ENCODE results near the gene PPP1R1A. TPM values are rescaled to one million over a fixed set of nuclear protein-coding genes. Genes with fewer than 3 reads are reported as not detected.
A peak's percentile ranks its signal among the peaks of the same experiment; 100 is the strongest.

PPP1R1A gene
- total RNA-seq, 2 donors from 2014 or later, result 0.87 to 12.0 TPM

DNA sequence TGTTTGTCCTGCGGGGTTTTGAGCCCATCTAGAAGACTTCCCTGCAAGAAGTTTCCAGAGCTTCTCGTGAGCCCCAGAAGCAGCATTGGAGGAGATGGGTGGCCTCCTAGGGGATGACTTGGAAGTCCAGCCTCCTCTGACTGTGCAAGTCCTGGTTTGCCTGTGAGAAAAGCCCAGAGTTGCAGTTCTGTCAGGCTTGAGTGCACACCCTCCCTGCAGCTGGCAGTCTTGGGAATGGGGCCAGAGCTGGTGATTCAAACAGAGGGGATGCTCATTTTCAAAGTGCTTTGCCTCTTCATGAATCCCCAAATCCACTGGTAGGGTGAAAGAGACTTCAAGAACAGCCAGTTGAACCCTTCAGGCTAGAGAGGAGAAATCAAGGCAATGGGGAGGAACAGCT lies 3.9 kb upstream of the PPP1R1A start:
- intact Hi-C loops (cut with DNase I), result no loop called here
- H3K27ac ChIP-seq, result no peak overlapping the region
- no peaks in the 10 kb centered on the region for H3K4me1 ChIP-seq (replicated peaks)
- no peak overlapping the region for H3K4me3 ChIP-seq
- TF ChIP-seq, protein P1, sequence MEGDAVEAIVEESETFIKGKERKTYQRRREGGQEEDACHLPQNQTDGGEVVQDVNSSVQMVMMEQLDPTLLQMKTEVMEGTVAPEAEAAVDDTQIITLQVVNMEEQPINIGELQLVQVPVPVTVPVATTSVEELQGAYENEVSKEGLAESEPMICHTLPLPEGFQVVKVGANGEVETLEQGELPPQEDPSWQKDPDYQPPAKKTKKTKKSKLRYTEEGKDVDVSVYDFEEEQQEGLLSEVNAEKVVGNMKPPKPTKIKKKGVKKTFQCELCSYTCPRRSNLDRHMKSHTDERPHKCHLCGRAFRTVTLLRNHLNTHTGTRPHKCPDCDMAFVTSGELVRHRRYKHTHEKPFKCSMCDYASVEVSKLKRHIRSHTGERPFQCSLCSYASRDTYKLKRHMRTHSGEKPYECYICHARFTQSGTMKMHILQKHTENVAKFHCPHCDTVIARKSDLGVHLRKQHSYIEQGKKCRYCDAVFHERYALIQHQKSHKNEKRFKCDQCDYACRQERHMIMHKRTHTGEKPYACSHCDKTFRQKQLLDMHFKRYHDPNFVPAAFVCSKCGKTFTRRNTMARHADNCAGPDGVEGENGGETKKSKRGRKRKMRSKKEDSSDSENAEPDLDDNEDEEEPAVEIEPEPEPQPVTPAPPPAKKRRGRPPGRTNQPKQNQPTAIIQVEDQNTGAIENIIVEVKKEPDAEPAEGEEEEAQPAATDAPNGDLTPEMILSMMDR (IDR thresholded peaks at IDR 0.05), result no peak
- TF ChIP-seq POLR2A (IDR thresholded peaks at IDR 0.05) (no peak), POLR2AphosphoS5 (IDR thresholded peaks at IDR 0.05) (no peak)
- 80% methylated on average over 2 of the region's 2 CpGs for WGBS
- H3K27me3 ChIP-seq (replicated peaks; ENCODE audit: insufficient read depth), result no peaks in the 10 kb centered on the region
- no peaks in the 10 kb centered on the region for H3K9me3 ChIP-seq
- no peak for DNase-seq (ENCODE audit: low spot score)
- no peaks in the 10 kb centered on the region for H3K36me3 ChIP-seq

DNA sequence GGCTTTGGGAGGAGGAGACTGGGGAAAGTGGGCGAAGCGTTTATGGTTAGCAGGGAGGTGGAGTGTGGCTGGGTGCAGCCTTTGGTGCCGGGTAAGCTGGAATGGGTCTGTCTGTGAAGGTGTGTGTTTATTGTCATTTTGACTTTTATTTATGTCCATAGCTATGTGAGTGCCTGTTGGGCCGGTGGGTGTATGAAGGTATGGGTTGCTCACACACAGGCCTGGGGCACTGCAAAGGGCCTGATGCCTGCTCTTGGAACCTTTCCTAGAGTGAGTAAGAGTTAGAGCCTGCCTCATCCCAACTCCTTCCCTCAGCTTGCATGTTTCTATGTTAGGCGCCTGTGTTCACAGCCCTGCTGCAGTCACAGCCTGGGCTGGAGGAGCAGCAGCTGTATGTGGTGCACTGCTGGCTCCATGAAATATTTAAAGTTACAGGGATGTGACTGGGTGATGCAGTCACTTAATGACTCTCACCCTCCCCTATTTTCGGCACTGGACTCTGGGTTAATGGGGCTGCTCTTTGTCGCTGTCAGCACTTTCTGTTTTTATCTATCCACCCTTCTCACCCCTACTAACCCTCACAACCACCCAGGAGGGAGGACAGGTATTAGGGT lies 2.6 kb upstream of the PPP1R1A start:
- Histone ChIP-seq H3K4me1 (replicated peaks) (no peaks in the 10 kb centered on the region), H3K9me3 (no peaks in the 10 kb centered on the region), H3K27ac (no peak overlapping the region), H3K4me3 (no peak overlapping the region), H3K27me3 (replicated peaks; ENCODE audit: insufficient read depth) (no peaks in the 10 kb centered on the region), H3K36me3 (no peaks in the 10 kb centered on the region)
- TF ChIP-seq POLR2AphosphoS5 (IDR thresholded peaks at IDR 0.05) (no peak), POLR2A (IDR thresholded peaks at IDR 0.05) (no peak)
- TF ChIP-seq, protein P1 (IDR thresholded peaks at IDR 0.05), result no peak
- no peak for DNase-seq (ENCODE audit: low spot score)
- WGBS, result 61% methylated on average over 7 of the region's 7 CpGs
- intact Hi-C loops (cut with DNase I), result no loop called here

DNA sequence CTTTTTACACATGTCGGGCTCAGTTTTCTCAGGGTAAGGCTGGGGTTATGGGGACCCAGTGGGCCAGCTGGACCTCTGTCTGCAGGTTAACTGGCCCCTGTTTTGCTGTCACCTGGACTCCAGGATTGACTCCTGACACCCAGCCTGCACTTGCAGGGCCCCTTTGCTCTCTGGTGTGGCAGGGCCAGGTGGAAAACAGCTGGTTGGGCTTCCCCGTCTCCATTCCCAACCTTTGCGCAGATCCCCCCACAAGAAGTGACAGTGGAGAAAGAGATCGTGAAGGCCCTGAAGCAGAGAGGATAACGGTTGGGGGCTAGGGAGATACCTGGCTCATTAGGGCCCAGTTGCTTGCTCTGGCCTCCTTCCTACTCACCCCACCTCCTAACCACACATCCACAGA lies 1.5 kb upstream of the PPP1R1A start:
- no peaks in the 10 kb centered on the region for H3K27me3 ChIP-seq (replicated peaks; ENCODE audit: insufficient read depth)
- H3K4me1 ChIP-seq (replicated peaks), result no peaks in the 10 kb centered on the region
- intact Hi-C loops (cut with DNase I), result no loop called here
- no peak for DNase-seq (ENCODE audit: low spot score)
- no peak overlapping the region for H3K4me3 ChIP-seq
- 87% methylated on average over 5 of the region's 5 CpGs for WGBS
- H3K27ac ChIP-seq, result no peak overlapping the region
- no peaks in the 10 kb centered on the region for H3K36me3 ChIP-seq
- no peaks in the 10 kb centered on the region for H3K9me3 ChIP-seq
- TF ChIP-seq POLR2AphosphoS5 (IDR thresholded peaks at IDR 0.05) (no peak), POLR2A (IDR thresholded peaks at IDR 0.05) (no peak)
- TF ChIP-seq, protein P1 (IDR thresholded peaks at IDR 0.05), result no peak

DNA sequence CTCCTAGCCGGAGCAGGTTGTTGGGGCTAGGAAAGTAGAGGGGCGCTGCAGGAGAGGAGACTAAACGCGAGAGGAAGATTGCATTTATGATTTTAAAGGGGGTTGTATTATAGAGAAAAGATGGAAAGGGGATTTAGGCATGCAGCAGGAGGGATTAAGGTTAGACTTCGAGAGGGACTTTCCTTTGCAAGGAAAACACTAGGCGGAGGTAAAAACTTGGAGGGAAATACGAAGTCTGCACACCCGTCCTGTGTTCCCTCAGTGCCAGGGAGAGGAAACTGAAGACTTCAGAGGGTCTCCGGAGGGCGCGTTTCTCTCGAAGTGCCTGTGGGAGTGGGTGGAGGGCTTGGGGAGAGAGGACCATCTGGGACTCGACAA lies 420 bp upstream of the PPP1R1A start:
- H3K4me3 ChIP-seq, result peak overlapping the region; percentile 29 to 46
- no peaks in the 10 kb centered on the region for H3K36me3 ChIP-seq
- TF ChIP-seq, protein P1 (IDR thresholded peaks at IDR 0.05), result no peak
- TF ChIP-seq POLR2A (IDR thresholded peaks at IDR 0.05) (no peak), POLR2AphosphoS5 (IDR thresholded peaks at IDR 0.05) (no peak)
- intact Hi-C loops (cut with DNase I), result no loop called here
- H3K4me1 ChIP-seq (replicated peaks), result no peaks in the 10 kb centered on the region
- no peak overlapping the region for H3K27ac ChIP-seq
- no peaks in the 10 kb centered on the region for H3K9me3 ChIP-seq
- 27% methylated on average over 13 of the region's 13 CpGs for WGBS
- DNase-seq (ENCODE audit: low spot score), result no peak
- H3K27me3 ChIP-seq (replicated peaks; ENCODE audit: insufficient read depth), result no peaks in the 10 kb centered on the region

DNA sequence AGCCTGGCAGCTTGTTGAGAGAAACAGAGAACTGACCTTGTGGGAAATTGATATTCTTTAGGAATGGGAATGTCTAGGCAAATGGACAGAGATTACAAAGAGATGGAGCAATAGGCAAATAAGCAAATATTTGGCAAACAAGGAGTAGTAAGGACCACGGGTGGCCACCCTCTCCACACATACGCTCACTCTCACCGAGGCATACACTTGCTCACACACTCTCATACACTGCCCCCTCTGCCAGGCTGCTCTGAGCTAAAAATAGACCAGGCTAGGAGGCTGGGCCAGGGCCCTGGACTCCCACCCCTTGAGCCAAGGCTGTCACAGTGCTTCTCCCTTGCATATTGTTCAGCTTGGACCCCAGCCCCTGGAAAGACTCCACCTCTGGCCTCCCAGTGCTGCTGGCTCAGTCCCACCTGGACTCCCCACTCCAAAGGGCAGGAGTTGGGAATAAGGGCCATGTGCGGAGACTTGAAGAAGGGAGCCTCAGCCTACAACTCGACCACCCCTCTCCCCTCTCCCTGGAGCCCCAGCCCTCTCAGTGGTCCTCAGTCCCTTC lies 1.1 kb downstream of the PPP1R1A start:
- intact Hi-C loops (cut with DNase I), result no loop called here
- no peaks in the 10 kb centered on the region for H3K9me3 ChIP-seq
- DNase-seq (ENCODE audit: low spot score), result no peak
- H3K4me3 ChIP-seq, result peak overlapping the region in 1 of 2 donors; percentile 46
- WGBS, result 53% methylated on average over 5 of the region's 5 CpGs
- TF ChIP-seq, protein P1 (IDR thresholded peaks at IDR 0.05), result no peak
- TF ChIP-seq POLR2AphosphoS5 (IDR thresholded peaks at IDR 0.05) (no peak), POLR2A (IDR thresholded peaks at IDR 0.05) (no peak)
- no peaks in the 10 kb centered on the region for H3K27me3 ChIP-seq (replicated peaks; ENCODE audit: insufficient read depth)
- H3K36me3 ChIP-seq, result no peaks in the 10 kb centered on the region
- H3K27ac ChIP-seq, result no peak overlapping the region
- no peaks in the 10 kb centered on the region for H3K4me1 ChIP-seq (replicated peaks)

Measured in prostate gland (tissue), 2 donors.